HEK293 (cell line): ENCODE measurements around the gene XPR1.

Experiments
- CTCF ChIA-PET: fragments of 350-600 bp; formaldehyde crosslinking; extraction: SDS; loops from one replicate; lab custom pipeline; 2021; ENCODE audit warnings: antibody characterized with exemption; lab: Yijun Ruan, JAX
- POLR2A ChIA-PET: fragments of 300-600 bp; formaldehyde crosslinking; extraction: SDS; loops from one replicate; lab custom pipeline; 2020; ENCODE audit warnings: antibody characterized with exemption, inconsistent platforms; lab: Yijun Ruan, JAX
- H3K27ac ChIP-seq: fragments of 200-500 bp; sonication (Bioruptor generic); 2 replicates; pipeline ENCODE4 v1.5.1; 2014; ENCODE audit warnings: low read depth, low read length, control low read depth, inconsistent platforms; ENCODE audit errors: extremely low read depth
- H3K36me3 ChIP-seq, 2 experiments: fragments of 200-500 bp in 1 of 2; sonication (Bioruptor generic) in 1 of 2; 1 replicate in 1 of 2; 2 replicates in 1 of 2; pipeline ENCODE4 v1.5.1; 2014 to 2017; ENCODE audit warnings: inconsistent platforms in 2 of 2, low read length in 2 of 2; ENCODE audit not compliant: control insufficient read depth in 2 of 2, insufficient read depth in 1 of 2
- H3K4me1 ChIP-seq: fragments of 200-500 bp; sonication (Bioruptor generic); 2 replicates; pipeline ENCODE4 v1.5.1; 2014; ENCODE audit warnings: mild to moderate bottlenecking, low read length, inconsistent platforms; ENCODE audit not compliant: control insufficient read depth, insufficient read depth
- H3K4me3 ChIP-seq: 2 replicates; pipeline ENCODE4 v1.5.1; 2011; ENCODE audit warnings: low read depth, mild to moderate bottlenecking, control low read depth, low read length, moderate library complexity
- H3K9me3 ChIP-seq: fragments of 200-500 bp; sonication (Bioruptor generic); 2 replicates; pipeline ENCODE4 v1.5.1; 2014; ENCODE audit warnings: low read depth, low read length, inconsistent platforms; ENCODE audit not compliant: control insufficient read depth, insufficient read depth
- BCL11B ChIP-seq: fragments of 450-650 bp; formaldehyde crosslinking; IDR thresholded peaks from 2 replicates; pipeline ENCODE4 v1.5.1; 2016; ENCODE audit warnings: low read depth, missing biosample characterization, missing genetic modification characterization
- GLIS2 ChIP-seq: fragments of 450-650 bp; formaldehyde crosslinking; IDR thresholded peaks from 2 replicates; pipeline ENCODE4 v1.5.1; 2016; ENCODE audit warnings: missing biosample characterization, missing genetic modification characterization
- KLF9 ChIP-seq: fragments of 450-650 bp; formaldehyde crosslinking; IDR thresholded peaks from 2 replicates; pipeline ENCODE4 v1.5.1; 2016; ENCODE audit warnings: missing biosample characterization, missing genetic modification characterization, low read depth
- RBAK ChIP-seq: fragments of 450-650 bp; formaldehyde crosslinking; IDR thresholded peaks from 2 replicates; pipeline ENCODE4 v1.5.1; 2016; ENCODE audit warnings: missing biosample characterization, missing genetic modification characterization
- ZNF112 ChIP-seq: fragments of 450-650 bp; formaldehyde crosslinking; IDR thresholded peaks from 2 replicates; pipeline ENCODE4 v1.5.0; 2017; ENCODE audit warnings: missing biosample characterization, missing genetic modification characterization
- ZNF2 ChIP-seq: fragments of 450-650 bp; formaldehyde crosslinking; IDR thresholded peaks from 2 replicates; pipeline ENCODE4 v1.5.1; 2016; ENCODE audit warnings: missing biosample characterization, missing genetic modification characterization
- ZNF423 ChIP-seq: fragments of 450-650 bp; formaldehyde crosslinking; IDR thresholded peaks from 2 replicates; pipeline ENCODE4 v1.5.1; 2016; ENCODE audit warnings: missing biosample characterization, missing genetic modification characterization
- ZNF426 ChIP-seq: fragments of 450-650 bp; formaldehyde crosslinking; IDR thresholded peaks from 2 replicates; pipeline ENCODE4 v1.5.1; 2017; ENCODE audit warnings: missing biosample characterization, missing genetic modification characterization, mild to moderate bottlenecking, inconsistent platforms, moderate library complexity
- ZNF514 ChIP-seq: fragments of 450-650 bp; formaldehyde crosslinking; IDR thresholded peaks from 2 replicates; pipeline ENCODE4 v1.5.1; 2016; ENCODE audit warnings: missing biosample characterization, missing genetic modification characterization
- ZNF544 ChIP-seq: fragments of 450-650 bp; formaldehyde crosslinking; IDR thresholded peaks from 2 replicates; pipeline ENCODE4 v1.5.0; 2017; ENCODE audit warnings: missing biosample characterization, missing genetic modification characterization
- ZNF548 ChIP-seq: fragments of 450-650 bp; formaldehyde crosslinking; IDR thresholded peaks from 2 replicates; pipeline ENCODE4 v1.5.1; 2016; ENCODE audit warnings: missing biosample characterization, missing genetic modification characterization
- ZNF654 ChIP-seq: fragments of 450-650 bp; formaldehyde crosslinking; IDR thresholded peaks from 2 replicates; pipeline ENCODE4 v1.5.1; 2016; ENCODE audit warnings: low read depth, missing biosample characterization, missing genetic modification characterization
- ZNF777 ChIP-seq: fragments of 450-650 bp; formaldehyde crosslinking; IDR thresholded peaks from 2 replicates; pipeline ENCODE4 v1.5.1; 2017; ENCODE audit warnings: missing biosample characterization, missing genetic modification characterization, borderline replicate concordance
- TF ChIP-seq, protein P1 (sequence below): fragments of 450-650 bp; formaldehyde crosslinking; IDR thresholded peaks from 2 replicates; pipeline ENCODE4 v1.5.1; 2017; ENCODE audit warnings: missing biosample characterization, missing genetic modification characterization
- TF ChIP-seq, protein P2 (sequence below): fragments of 450-650 bp; formaldehyde crosslinking; IDR thresholded peaks from 2 replicates; pipeline ENCODE4 v1.5.1; 2016; ENCODE audit warnings: missing biosample characterization, missing genetic modification characterization
- TF ChIP-seq, protein P3 (sequence below): fragments of 450-650 bp; formaldehyde crosslinking; conservative IDR thresholded peaks from 2 replicates; pipeline ENCODE4 v1.5.1; 2016; ENCODE audit warnings: low read depth, missing biosample characterization, missing genetic modification characterization

Gene XPR1

DNA sequence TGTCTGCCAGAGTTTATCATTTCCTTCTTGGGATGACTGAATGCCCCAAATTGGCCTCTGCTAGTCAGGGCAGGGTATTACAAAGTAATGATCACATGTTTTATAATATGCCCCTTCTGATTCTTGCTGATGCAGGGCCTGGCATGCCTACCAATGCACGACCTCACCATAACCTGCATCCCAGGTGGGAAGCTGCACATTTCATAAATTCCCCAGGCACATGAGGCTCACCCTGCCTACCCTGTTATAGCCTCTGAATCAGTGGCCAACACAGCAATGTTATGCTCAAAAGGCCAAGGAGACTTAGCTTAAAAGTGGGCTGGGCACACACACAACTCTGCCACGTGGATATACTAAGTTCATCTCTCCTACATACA is 28.0 kb upstream of the XPR1 start:
- ChIA-PET POLR2A (no interaction called here), CTCF (no interaction called here)
- Histone ChIP-seq H3K4me1 (no peaks in the 10 kb centered on the region), H3K4me3 (no peak overlapping the region), H3K27ac (no peak overlapping the region), H3K36me3 (no peaks in the 10 kb centered on the region), H3K9me3 (no peaks in the 10 kb centered on the region)
- TF ChIP-seq, protein P1, sequence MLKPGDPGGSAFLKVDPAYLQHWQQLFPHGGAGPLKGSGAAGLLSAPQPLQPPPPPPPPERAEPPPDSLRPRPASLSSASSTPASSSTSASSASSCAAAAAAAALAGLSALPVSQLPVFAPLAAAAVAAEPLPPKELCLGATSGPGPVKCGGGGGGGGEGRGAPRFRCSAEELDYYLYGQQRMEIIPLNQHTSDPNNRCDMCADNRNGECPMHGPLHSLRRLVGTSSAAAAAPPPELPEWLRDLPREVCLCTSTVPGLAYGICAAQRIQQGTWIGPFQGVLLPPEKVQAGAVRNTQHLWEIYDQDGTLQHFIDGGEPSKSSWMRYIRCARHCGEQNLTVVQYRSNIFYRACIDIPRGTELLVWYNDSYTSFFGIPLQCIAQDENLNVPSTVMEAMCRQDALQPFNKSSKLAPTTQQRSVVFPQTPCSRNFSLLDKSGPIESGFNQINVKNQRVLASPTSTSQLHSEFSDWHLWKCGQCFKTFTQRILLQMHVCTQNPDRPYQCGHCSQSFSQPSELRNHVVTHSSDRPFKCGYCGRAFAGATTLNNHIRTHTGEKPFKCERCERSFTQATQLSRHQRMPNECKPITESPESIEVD (tag by site-specific recombination) = no peak
- no peak for TF ChIP-seq ZNF514 (tag by site-specific recombination)
- no peak for TF ChIP-seq ZNF654

DNA sequence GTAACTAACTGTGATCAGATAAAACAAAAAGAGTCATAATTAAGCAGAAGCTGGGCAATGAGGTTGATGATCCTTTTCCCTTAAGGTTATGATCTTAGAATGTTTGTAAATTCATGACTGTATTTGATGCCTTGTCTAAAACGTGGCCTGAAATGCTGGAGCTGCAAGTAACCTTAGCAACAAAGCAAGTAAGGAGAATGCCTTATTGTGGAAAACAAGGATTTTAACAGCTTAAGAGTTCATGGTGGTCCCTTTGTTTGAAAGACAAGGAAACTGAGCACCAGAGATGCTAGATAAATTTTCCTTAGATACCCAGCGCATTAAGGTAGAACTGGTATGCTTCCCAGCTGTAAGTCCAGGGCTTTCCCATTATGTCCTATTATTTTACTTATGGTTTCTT is 25.7 kb upstream of the XPR1 start:
- Histone ChIP-seq H3K9me3 (no peaks in the 10 kb centered on the region), H3K27ac (no peak overlapping the region), H3K36me3 (no peaks in the 10 kb centered on the region), H3K4me3 (no peak overlapping the region), H3K4me1 (no peaks in the 10 kb centered on the region)
- ChIA-PET POLR2A (no interaction called here), CTCF (interaction anchor here (1.0 kb wide), 1 partner anchor 17 kb away, joined by 3 read pairs; no protein-coding TSS in a partner anchor)
- no peak for TF ChIP-seq ZNF544 (tag by site-specific recombination)

DNA sequence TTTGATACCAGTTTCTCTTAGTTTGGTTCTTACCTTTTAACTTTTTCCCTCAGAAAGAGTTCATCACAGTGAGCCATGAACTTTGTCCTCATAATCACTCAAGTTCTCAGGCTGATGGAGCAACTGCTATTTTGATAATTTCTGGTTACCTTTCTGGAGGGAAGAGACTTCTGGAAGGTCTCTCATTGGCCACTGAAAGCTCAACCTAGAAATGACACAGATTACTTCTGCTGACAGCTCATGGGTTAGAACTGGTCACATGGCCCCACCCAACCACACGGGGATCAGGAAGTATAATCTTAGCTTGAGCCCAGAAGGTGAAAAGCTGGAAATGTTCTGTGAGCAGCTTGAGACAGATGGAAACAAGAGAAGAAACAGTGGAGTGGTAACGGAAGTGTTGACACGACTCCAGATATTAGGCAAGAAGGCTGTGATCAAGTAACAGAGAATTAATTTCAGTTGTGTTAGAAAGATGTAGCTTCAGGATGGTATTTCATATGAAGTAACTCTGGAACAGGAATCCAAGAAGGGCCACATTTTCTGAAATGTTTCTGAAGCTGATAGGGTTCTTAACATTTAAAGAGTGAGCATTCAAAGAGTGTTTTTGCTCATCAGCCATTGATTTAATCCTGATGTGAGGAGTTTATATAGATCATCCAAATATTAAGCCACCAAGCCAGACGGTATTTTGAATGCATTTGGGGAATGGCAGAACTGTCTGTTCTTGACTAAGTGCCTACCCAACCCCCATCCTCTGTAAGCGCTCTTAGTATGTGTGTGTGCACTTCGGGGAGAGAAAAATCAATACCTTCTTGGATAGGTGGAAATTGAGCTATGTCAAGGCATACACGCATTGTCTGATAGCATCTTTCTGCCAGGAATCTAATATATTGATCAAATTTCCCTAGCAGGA is 21.9 kb upstream of the XPR1 start:
- POLR2A ChIA-PET = interaction anchor here (0.8 kb wide), 1 partner anchor 22 kb away, joined by 4 read pairs; the partner anchor contains the start of gene XPR1
- H3K27ac ChIP-seq = no peak overlapping the region
- TF ChIP-seq GLIS2 (tag by site-specific recombination) = no peak
- no peak for TF ChIP-seq ZNF112
- no peak for TF ChIP-seq KLF9
- no peak for TF ChIP-seq RBAK (tag by site-specific recombination)
- no peak for TF ChIP-seq ZNF426 (tag by site-specific recombination)
- no peak for TF ChIP-seq ZNF548 (tag by site-specific recombination)

DNA sequence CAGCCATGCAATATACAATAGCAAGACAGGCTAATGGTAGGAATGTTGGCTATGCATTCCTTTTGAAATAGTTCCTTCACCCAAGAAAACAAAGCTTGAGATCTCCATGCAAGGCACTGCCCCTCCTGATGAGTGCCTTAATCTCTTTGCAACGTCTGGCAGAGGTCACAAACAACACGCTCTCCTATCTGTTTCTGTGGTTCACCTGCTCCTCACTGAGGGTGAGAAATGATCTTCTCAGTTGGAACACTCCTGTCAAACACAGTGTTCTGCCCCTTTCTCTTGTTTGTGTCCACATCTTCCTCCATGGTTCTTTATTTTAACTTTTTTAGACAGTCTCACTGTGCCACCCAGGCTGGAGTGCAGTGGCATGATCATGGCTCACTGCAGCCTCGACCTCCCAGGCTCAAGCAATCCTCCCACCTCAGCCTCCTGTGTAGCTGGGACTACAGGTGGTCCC is 21.2 kb upstream of the XPR1 start:
- H3K4me1 ChIP-seq = no peaks in the 10 kb centered on the region
- ChIA-PET CTCF (interaction anchor here (2.2 kb wide), 1 partner anchor 9 kb away, joined by 8 read pairs; no protein-coding TSS in a partner anchor), POLR2A (no interaction called here)
- no peak overlapping the region for H3K4me3 ChIP-seq
- no peak for TF ChIP-seq BCL11B (tag by site-specific recombination)
- no peak for TF ChIP-seq ZNF2 (tag by site-specific recombination)
- TF ChIP-seq ZNF777 (tag by site-specific recombination) = no peak
- TF ChIP-seq ZNF423 = no peak
- TF ChIP-seq, protein P2, sequence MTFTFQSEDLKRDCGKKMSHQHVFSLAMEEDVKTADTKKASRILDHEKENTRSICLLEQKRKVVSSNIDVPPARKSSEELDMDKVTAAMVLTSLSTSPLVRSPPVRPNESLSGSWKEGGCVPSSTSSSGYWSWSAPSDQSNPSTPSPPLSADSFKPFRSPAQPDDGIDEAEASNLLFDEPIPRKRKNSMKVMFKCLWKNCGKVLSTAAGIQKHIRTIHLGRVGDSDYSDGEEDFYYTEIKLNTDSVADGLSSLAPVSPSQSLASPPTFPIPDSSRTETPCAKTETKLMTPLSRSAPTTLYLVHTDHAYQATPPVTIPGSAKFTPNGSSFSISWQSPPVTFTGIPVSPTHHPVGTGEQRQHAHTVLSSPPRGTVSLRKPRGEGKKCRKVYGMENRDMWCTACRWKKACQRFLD (tag by site-specific recombination) = no peak
- TF ChIP-seq, protein P3, sequence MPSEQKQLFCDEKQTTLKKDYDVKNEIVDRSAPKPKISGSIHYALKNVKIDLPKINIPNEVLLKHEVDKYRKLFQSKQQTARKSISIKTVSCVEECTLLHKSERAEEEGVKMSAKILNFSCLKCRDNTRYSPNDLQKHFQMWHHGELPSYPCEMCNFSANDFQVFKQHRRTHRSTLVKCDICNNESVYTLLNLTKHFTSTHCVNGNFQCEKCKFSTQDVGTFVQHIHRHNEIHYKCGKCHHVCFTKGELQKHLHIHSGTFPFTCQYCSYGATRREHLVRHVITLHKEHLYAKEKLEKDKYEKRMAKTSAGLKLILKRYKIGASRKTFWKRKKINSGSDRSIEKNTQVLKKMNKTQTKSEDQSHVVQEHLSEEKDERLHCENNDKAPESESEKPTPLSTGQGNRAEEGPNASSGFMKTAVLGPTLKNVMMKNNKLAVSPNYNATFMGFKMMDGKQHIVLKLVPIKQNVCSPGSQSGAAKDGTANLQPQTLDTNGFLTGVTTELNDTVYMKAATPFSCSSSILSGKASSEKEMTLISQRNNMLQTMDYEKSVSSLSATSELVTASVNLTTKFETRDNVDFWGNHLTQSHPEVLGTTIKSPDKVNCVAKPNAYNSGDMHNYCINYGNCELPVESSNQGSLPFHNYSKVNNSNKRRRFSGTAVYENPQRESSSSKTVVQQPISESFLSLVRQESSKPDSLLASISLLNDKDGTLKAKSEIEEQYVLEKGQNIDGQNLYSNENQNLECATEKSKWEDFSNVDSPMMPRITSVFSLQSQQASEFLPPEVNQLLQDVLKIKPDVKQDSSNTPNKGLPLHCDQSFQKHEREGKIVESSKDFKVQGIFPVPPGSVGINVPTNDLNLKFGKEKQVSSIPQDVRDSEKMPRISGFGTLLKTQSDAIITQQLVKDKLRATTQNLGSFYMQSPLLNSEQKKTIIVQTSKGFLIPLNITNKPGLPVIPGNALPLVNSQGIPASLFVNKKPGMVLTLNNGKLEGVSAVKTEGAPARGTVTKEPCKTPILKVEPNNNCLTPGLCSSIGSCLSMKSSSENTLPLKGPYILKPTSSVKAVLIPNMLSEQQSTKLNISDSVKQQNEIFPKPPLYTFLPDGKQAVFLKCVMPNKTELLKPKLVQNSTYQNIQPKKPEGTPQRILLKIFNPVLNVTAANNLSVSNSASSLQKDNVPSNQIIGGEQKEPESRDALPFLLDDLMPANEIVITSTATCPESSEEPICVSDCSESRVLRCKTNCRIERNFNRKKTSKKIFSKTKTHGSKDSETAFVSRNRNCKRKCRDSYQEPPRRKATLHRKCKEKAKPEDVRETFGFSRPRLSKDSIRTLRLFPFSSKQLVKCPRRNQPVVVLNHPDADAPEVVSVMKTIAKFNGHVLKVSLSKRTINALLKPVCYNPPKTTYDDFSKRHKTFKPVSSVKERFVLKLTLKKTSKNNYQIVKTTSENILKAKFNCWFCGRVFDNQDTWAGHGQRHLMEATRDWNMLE = no peak
- no peak overlapping the region for H3K27ac ChIP-seq
- no peaks in the 10 kb centered on the region for H3K36me3 ChIP-seq
- no peaks in the 10 kb centered on the region for H3K9me3 ChIP-seq

More for the DNA sequence above, 21.9 kb upstream of the XPR1 start:
- H3K9me3 ChIP-seq = no peaks in the 10 kb centered on the region
- no peak overlapping the region for H3K4me3 ChIP-seq
- H3K4me1 ChIP-seq = no peaks in the 10 kb centered on the region
- CTCF ChIA-PET = interaction anchor here (0.6 to 2.2 kb wide), 3 partner anchors 10 to 460 kb away, joined by 3 to 8 read pairs (median 3); no protein-coding TSS in a partner anchor
- H3K36me3 ChIP-seq = no peaks in the 10 kb centered on the region
